Measurements from ENCODE around the gene HBP1.
"Not testable (repeated sequence)": the region's sequence is repeated elsewhere in the genome, so short reads cannot be mapped to it uniquely, and the experiment has no call there.

HBP1 gene

DNA sequence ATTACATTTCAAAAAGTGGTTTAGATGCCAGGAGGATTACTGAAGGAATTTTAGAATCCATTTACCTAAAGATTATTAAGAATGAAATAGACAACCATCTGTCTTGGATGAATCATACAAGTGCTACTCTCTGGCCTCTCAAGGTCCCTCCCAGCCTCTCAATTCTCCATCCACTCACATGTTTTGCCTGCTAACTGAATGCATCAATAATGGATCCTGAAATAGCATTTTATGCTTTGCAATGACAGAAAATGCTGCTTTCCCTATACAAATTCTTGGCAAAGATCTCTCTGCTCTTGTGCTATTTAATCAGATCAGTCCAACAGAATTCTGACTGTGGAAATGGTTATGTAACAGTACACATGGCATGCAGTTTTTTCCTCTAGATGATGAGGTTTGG is 68.1 kb downstream of the HBP1 start:
- Histone ChIP-seq H3K27ac (ENCODE audit: low read length) (no peak overlapping the region), H3K4me3 (ENCODE audit: low read length) (no peak overlapping the region), H3K36me3 (ENCODE audit: insufficient read depth, low read depth, low read length) (no peaks in the 10 kb centered on the region), H3K9ac (ENCODE audit: low read depth, low read length) (no peak overlapping the region), H3K9me3 (ENCODE audit: insufficient read depth, low read depth, low read length) (no peaks in the 10 kb centered on the region), H3K27me3 (ENCODE audit: insufficient read depth, low read length) (no peaks in the 10 kb centered on the region), H3K4me1 (ENCODE audit: insufficient read depth, low read length) (peaks cover 22% of the 10 kb centered on the region)

DNA sequence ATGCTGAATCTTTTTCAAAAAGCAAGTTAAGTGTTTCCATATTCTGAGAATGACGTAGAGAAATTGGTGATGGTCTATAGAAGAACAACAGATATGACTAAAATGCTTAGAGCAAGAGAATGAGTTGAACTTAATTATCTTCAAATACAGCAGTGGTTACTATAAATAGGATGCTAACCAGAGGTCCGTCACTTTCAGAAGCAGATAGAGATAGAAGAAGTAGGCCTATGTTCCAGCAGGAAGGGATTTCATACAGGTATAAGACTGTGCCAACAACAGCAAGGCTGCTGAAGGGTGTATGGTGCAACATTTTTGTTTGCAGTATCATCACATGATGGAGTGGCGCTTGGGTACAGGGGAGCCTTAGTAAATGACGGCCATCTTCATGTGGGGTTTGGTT is 68.6 kb downstream of the HBP1 start:
- no peak overlapping the region for H3K9ac ChIP-seq (ENCODE audit: low read depth, low read length)
- no peaks in the 10 kb centered on the region for H3K36me3 ChIP-seq (ENCODE audit: insufficient read depth, low read depth, low read length)
- no peak overlapping the region for H3K27ac ChIP-seq (ENCODE audit: low read length)
- no peak overlapping the region for H3K4me3 ChIP-seq (ENCODE audit: low read length)
- peaks cover 22% of the 10 kb centered on the region for H3K4me1 ChIP-seq (ENCODE audit: insufficient read depth, low read length)
- H3K9me3 ChIP-seq (ENCODE audit: insufficient read depth, low read depth, low read length), result no peaks in the 10 kb centered on the region
- no peaks in the 10 kb centered on the region for H3K27me3 ChIP-seq (ENCODE audit: insufficient read depth, low read length)

DNA sequence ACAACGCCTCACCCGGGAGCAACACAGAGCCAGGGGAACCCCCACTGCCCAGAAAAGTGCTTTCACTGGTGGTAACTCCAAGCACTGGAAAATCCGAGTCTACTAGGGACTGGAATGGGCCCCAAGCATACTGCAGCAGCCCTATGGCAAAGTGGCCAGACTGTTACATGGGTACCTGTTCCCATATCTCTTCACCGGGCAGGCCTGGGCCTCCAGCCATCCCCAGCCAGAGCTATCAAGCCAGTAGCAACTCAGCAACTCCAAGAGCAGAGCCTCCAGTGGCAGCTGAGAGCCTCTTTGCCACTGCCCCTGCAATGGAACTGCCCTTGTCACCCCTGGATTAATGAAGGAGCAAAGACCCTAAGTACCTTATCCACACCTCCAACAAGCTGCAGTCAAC is 73.5 kb downstream of the HBP1 start:
- no peaks in the 10 kb centered on the region for H3K27me3 ChIP-seq (ENCODE audit: insufficient read depth, low read length)
- H3K4me1 ChIP-seq (ENCODE audit: insufficient read depth, low read length), result peaks cover 3% of the 10 kb centered on the region; the same call in 1 of the 2 replicates
- no peak overlapping the region for H3K27ac ChIP-seq (ENCODE audit: low read length)
- H3K9ac ChIP-seq (ENCODE audit: low read depth, low read length), result no peak overlapping the region
- H3K4me3 ChIP-seq (ENCODE audit: low read length), result no peak overlapping the region
- no peaks in the 10 kb centered on the region; the same call in 1 of the 2 replicates for H3K9me3 ChIP-seq (ENCODE audit: insufficient read depth, low read depth, low read length)
- H3K36me3 ChIP-seq (ENCODE audit: insufficient read depth, low read depth, low read length), result 0 out of 2 replicates have a peak, but pooled peaks cover 4% of the 10 kb centered on the region

DNA sequence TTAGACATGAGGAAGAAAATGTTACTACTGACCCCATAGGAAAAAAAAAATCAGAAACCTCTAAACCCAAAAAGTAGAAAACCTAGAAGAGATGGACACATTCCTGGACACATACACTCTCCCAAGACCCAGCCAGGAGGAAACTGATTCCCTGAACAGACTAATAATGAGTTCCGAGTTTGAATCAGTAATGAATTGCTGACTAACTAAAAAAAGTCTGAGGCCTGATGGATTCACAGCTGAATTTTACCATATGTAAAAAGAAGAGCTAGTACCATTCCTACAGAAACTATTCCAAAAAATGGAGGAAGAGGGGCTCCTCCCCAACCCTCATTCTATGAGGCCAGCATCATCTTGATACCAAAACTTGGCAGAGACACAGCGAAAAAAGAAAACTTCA is 75.8 kb downstream of the HBP1 start:
- Histone ChIP-seq H3K4me1 (ENCODE audit: insufficient read depth, low read length) (peaks cover 3% of the 10 kb centered on the region; the same call in 1 of the 2 replicates), H3K27me3 (ENCODE audit: insufficient read depth, low read length) (no peaks in the 10 kb centered on the region), H3K4me3 (ENCODE audit: low read length) (no peak overlapping the region), H3K27ac (ENCODE audit: low read length) (no peak overlapping the region), H3K36me3 (ENCODE audit: insufficient read depth, low read depth, low read length) (0 out of 2 replicates have a peak, but pooled peaks cover 4% of the 10 kb centered on the region), H3K9me3 (ENCODE audit: insufficient read depth, low read depth, low read length) (no peaks in the 10 kb centered on the region; the same call in 1 of the 2 replicates), H3K9ac (ENCODE audit: low read depth, low read length) (no peak overlapping the region)

DNA sequence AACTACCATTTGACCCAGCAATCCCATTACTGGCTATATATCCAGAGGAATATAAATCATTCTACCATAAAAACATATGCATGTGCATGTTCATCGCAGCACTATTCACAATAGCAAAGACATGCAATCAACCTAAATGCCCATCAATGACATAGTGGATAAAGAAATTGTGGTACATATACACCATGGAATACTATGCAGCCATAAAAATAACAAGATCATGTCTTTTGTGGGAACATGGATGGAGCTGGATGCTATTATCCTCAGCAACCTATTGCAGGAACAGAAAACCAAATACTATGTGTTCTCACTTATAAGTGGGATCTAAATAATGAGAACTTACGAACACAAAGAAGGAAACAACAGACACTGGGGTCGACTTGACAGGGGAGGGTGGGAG is 78.0 kb downstream of the HBP1 start:
- H3K36me3 ChIP-seq (ENCODE audit: insufficient read depth, low read depth, low read length); H3K4me1 ChIP-seq (ENCODE audit: insufficient read depth, low read length); H3K27ac ChIP-seq (ENCODE audit: low read length); H3K27me3 ChIP-seq (ENCODE audit: insufficient read depth, low read length); H3K9me3 ChIP-seq (ENCODE audit: insufficient read depth, low read depth, low read length); H3K9ac ChIP-seq (ENCODE audit: low read depth, low read length); H3K4me3 ChIP-seq (ENCODE audit: low read length): not testable (repeated sequence)

DNA sequence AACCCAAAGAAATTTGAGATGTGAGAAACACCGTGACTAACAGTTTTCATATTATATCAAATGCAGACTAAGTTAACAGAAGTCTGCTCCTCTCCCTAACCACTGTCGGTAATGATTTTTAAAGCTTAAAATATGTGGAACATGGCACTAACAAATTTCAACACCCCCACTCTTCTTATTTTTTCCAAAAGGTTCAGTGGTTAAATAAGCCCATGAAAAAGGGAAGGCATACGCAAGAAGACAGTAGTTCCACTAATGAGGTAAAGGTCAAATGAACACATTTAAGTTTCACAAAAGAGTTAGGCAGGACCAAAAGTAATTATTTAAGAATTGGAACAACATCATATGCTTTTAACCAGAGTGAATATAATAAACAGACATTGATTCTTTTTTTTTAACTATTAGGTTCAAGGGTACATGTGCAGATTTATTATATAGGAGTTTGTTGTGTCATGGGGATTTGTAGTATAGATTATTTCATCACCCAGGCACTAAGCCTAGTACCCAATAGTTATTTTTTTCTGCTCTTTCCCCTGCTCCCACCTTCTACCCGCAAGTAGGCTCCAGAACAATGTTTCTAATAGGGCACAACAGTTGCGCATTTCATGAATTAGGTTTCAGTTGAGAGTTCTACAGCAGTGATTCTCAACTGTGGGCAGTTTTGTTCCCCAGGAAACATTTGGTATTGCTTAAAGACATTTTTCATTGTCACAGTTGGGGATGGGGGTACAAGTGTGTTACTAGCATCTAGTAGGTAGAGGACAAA is 79.9 kb downstream of the HBP1 start:
- 0 out of 2 replicates have a peak, but pooled peaks cover 4% of the 10 kb centered on the region for H3K36me3 ChIP-seq (ENCODE audit: insufficient read depth, low read depth, low read length)
- no peak overlapping the region for H3K9ac ChIP-seq (ENCODE audit: low read depth, low read length)
- H3K4me3 ChIP-seq (ENCODE audit: low read length), result no peak overlapping the region
- no peaks in the 10 kb centered on the region for H3K27me3 ChIP-seq (ENCODE audit: insufficient read depth, low read length)
- no peak overlapping the region for H3K27ac ChIP-seq (ENCODE audit: low read length)
- H3K4me1 ChIP-seq (ENCODE audit: insufficient read depth, low read length), result no peaks in the 10 kb centered on the region
- no peaks in the 10 kb centered on the region; the same call in 1 of the 2 replicates for H3K9me3 ChIP-seq (ENCODE audit: insufficient read depth, low read depth, low read length)

DNA sequence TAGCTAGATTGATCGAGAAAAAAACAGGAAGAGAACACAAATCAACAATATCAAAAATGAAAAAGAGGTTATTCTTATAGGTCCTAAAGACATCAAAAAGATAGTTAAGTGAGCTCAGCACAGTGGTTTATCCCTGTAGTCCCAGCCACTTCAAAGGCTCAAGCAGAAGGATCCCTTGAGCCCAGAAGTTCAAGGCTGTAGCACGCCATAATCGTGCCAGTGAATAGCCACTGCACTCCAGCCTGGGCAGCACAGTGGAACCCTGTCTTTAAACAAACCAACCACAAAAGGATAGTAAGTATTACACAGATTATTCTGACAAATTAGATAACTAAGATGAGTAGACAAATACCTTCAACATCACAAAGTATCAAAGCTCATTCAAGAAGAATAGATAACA is 83.2 kb downstream of the HBP1 start:
- 0 out of 2 replicates have a peak, but pooled peaks cover 1% of the 10 kb centered on the region for H3K36me3 ChIP-seq (ENCODE audit: insufficient read depth, low read depth, low read length)
- H3K4me3 ChIP-seq (ENCODE audit: low read length), result no peak overlapping the region
- no peak overlapping the region for H3K9ac ChIP-seq (ENCODE audit: low read depth, low read length)
- no peaks in the 10 kb centered on the region for H3K9me3 ChIP-seq (ENCODE audit: insufficient read depth, low read depth, low read length)
- H3K27me3 ChIP-seq (ENCODE audit: insufficient read depth, low read length), result no peaks in the 10 kb centered on the region
- no peak overlapping the region for H3K27ac ChIP-seq (ENCODE audit: low read length)
- H3K4me1 ChIP-seq (ENCODE audit: insufficient read depth, low read length), result no peaks in the 10 kb centered on the region
